ENCODE measurements around the gene RECQL5.
"Not testable (repeated sequence)": the region's sequence is repeated elsewhere in the genome, so short reads cannot be mapped to it uniquely, and the experiment has no call there.

RECQL5 gene

DNA sequence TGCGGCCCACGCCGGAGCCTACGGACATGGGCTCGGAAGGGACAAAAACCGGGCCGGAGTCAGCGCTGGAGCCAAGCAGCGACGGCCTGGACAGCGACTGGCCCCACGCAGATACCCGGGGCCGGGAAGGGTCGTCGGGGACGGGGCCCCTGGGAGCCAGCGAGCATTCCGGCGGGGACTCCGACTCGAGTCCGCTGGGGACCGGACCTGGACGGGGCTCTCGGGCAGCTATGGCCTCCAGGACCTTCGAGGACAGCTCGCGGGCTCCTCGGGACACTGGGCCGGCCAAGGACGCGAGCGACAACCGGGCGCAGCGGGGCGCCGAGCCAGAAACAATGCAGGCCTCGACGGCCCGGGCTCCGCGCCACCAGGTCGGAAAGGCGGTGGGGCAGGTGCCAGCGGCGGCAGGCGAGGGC is 78.3 kb downstream of the RECQL5 start:
- DNase-seq (ENCODE audit: insufficient read length, low spot score), result no peak
- TF ChIP-seq TAF1 (IDR thresholded peaks at IDR 0.05; ENCODE audit: low read depth, low read length) (no peak), POLR2AphosphoS5 (IDR thresholded peaks at IDR 0.05; ENCODE audit: low read depth, low read length) (no peak), SPI1 (IDR thresholded peaks at IDR 0.05; ENCODE audit: low read depth, low read length) (no peak), POU2F2 (IDR thresholded peaks at IDR 0.05; ENCODE audit: low read depth, low read length) (no peak), PAX5 (IDR thresholded peaks at IDR 0.05; ENCODE audit: insufficient read depth, low read length, severe bottlenecking) (no peak), POLR2A (IDR thresholded peaks at IDR 0.05; ENCODE audit: low read depth, low read length) (no peak)
- FAIRE-seq, result no peak

GRCh38 chr17:75587675-75588595 is 79.0 kb downstream of the RECQL5 start, which contains the start of gene MYO15B:
Gene MYO15B, plus strand, starts transcription at chr17:75587800. Its CDS starts 258 bp downstream, at chr17:75588058.
- TF ChIP-seq TAF1 (IDR thresholded peaks at IDR 0.05; ENCODE audit: low read depth, low read length) (no peak), SPI1 (IDR thresholded peaks at IDR 0.05; ENCODE audit: low read depth, low read length) (0 out of 2 replicates have a peak, but pooled peaks have one; percentile 9)
- DNase-seq (ENCODE audit: insufficient read length, low spot score) (peak; percentile 78), FAIRE-seq (peak; percentile 57)

DNA sequence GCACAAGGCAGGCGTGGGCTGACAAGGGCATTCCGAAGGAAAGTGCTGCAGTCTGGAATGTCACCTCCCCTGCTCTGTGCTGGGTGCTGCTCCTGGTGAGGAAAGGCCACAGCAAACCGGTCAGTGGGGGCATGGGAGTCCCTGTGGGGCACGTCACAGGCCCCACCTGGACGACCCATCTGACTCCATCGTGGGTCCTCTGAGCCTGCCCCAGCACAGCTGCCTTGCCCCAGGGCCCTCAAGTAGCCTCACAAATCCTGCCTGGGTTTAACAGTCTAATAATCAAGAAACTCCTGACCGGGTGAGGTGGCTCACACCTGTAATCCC is 82.1 kb downstream of the RECQL5 start:
- no peak for FAIRE-seq

GRCh38 chr17:75583197-75583596 is 83.8 kb downstream of the RECQL5 start:
- FAIRE-seq; DNase-seq (ENCODE audit: insufficient read length, low spot score): not testable (repeated sequence)

More for the DNA sequence above, 82.1 kb downstream of the RECQL5 start:
- no peak for DNase-seq (ENCODE audit: insufficient read length, low spot score)
- TF ChIP-seq PAX5 (IDR thresholded peaks at IDR 0.05; ENCODE audit: insufficient read depth, low read length, severe bottlenecking), result no peak
- no peak for TF ChIP-seq SPI1 (IDR thresholded peaks at IDR 0.05; ENCODE audit: low read depth, low read length)
- no peak for TF ChIP-seq POU2F2 (IDR thresholded peaks at IDR 0.05; ENCODE audit: low read depth, low read length)
- no peak for TF ChIP-seq POLR2AphosphoS5 (IDR thresholded peaks at IDR 0.05; ENCODE audit: low read depth, low read length)
- no peak for TF ChIP-seq TAF1 (IDR thresholded peaks at IDR 0.05; ENCODE audit: low read depth, low read length)
- TF ChIP-seq POLR2A (IDR thresholded peaks at IDR 0.05; ENCODE audit: low read depth, low read length), result no peak

DNA sequence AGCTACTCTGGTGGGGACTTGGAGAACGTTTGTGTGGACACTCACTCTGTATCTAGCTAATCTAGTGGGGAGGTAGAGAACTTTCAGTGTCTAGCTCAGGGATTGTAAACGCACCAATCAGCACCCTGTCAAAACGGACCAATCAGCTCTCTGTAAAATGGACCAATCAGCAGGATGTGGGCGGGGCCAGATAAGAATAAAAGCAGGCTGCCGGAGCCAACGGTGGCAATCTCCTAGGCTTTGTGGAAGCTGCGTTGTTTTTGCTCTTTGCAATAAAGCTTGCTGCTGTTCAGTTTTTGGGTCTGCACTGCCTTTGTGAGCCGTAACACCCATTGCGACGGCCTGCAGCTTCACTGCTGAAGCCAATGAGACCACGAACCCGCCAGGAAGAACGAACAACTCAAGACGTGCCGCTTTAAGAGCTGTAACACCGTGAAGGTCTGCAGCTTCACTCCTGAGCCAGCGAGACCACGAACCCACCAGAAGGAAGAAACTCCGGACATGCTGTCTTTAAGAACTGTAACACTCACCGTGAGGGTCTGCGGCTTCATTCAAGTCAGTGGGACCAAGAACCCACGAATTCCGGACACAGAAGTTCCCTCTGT is 85.7 kb downstream of the RECQL5 start:
- not testable (repeated sequence) for DNase-seq (ENCODE audit: insufficient read length, low spot score); FAIRE-seq

Data from GM12891 (cell line).